Activated CD4-positive, alpha-beta T cell treated with anti-CD3 and anti-CD28 coated beads, Interleukin-2, amount 10 ng/mL, durations not matched to agents 24 days and 14 days (primary cell): ENCODE measurements around the gene MRPS31. TPM values are rescaled to one million over a fixed set of nuclear protein-coding genes. Genes with fewer than 3 reads are reported as not detected.

Source experiments
- DNase-seq: peaks from one replicate; pipeline ENCODE4 v3.0.0; 2022
- H3K27ac Mint-ChIP-seq: one replicate; pipeline ENCODE4 v1.8.0; 2022; ENCODE audit warnings: mild to moderate bottlenecking, mixed read lengths
- H3K27me3 Mint-ChIP-seq: one replicate; pipeline ENCODE4 v1.8.0; 2022; ENCODE audit warnings: mixed read lengths
- H3K36me3 Mint-ChIP-seq: one replicate; pipeline ENCODE4 v1.8.0; 2022; ENCODE audit warnings: low read depth, mild to moderate bottlenecking, mixed read lengths
- H3K4me1 Mint-ChIP-seq: one replicate; pipeline ENCODE4 v1.8.0; 2021; ENCODE audit warnings: mixed read lengths
- H3K4me3 Mint-ChIP-seq: one replicate; pipeline ENCODE4 v1.8.0; 2022; ENCODE audit warnings: mild to moderate bottlenecking, moderate library complexity, mixed read lengths
- H3K9me3 Mint-ChIP-seq: one replicate; pipeline ENCODE4 v1.8.0; 2021; ENCODE audit warnings: mixed read lengths
- intact Hi-C: fragments of 100-400 bp; cut with micrococcal nuclease; formaldehyde crosslinking; loops from one replicate; pipeline ENCODE4 v1.15.1; 2023
- total RNA-seq: library from RNA; stranded (reverse); gene quantifications from 2 replicates; pipeline ENCODE4 v1.2.3, GENCODE V29; 2022

Gene MRPS31
- total RNA-seq, 1 donor from 2014 or later: 46.3 TPM

- Mint-ChIP-seq H3K36me3 (no peaks in the 10 kb centered on the region), H3K4me3 (no peak overlapping the region), H3K4me1 (peaks cover 23% of the 10 kb centered on the region), H3K27me3 (no peaks in the 10 kb centered on the region), H3K9me3 (no peaks in the 10 kb centered on the region), H3K27ac (no peak overlapping the region)
- DNase-seq: no peak
- intact Hi-C loops: no loop called here
Observed at GRCh38 chr13:40781717-40782116, 10.7 kb upstream of the MRPS31 start.

- H3K9me3 Mint-ChIP-seq: no peaks in the 10 kb centered on the region
- H3K4me3 Mint-ChIP-seq: no peak overlapping the region
- no peaks in the 10 kb centered on the region for H3K36me3 Mint-ChIP-seq
- no peaks in the 10 kb centered on the region for H3K27me3 Mint-ChIP-seq
- intact Hi-C loops: no loop called here
- peaks cover 25% of the 10 kb centered on the region for H3K4me1 Mint-ChIP-seq
- no peak for DNase-seq
- H3K27ac Mint-ChIP-seq: no peak overlapping the region
Observed at GRCh38 chr13:40780822-40781401, 9.9 kb upstream of the MRPS31 start.

- H3K36me3 Mint-ChIP-seq: no peaks in the 10 kb centered on the region
- intact Hi-C loops: loop anchor here (5.0 to 10.0 kb wide), 8 partner anchors 98 to 1683 kb away; partner anchors contain the start of gene KBTBD7
- H3K4me3 Mint-ChIP-seq: no peak overlapping the region
Observed at GRCh38 chr13:40779796-40780285, 8.9 kb upstream of the MRPS31 start.

GRCh38 chr13:40779049-40779448, 8.1 kb upstream of the MRPS31 start:
- DNase-seq: no peak
- intact Hi-C loops: loop anchor here (5.0 to 10.0 kb wide), 8 partner anchors 97 to 1682 kb away; partner anchors contain the start of gene KBTBD7
- H3K4me3 Mint-ChIP-seq: no peak overlapping the region
- H3K36me3 Mint-ChIP-seq: no peaks in the 10 kb centered on the region
- H3K27me3 Mint-ChIP-seq: no peaks in the 10 kb centered on the region
- peaks cover 33% of the 10 kb centered on the region for H3K4me1 Mint-ChIP-seq
- H3K27ac Mint-ChIP-seq: peak overlapping the region; percentile 43
- no peaks in the 10 kb centered on the region for H3K9me3 Mint-ChIP-seq

More at GRCh38 chr13:40779796-40780285, 8.9 kb upstream of the MRPS31 start:
- H3K27me3 Mint-ChIP-seq: no peaks in the 10 kb centered on the region
- peaks cover 30% of the 10 kb centered on the region for H3K4me1 Mint-ChIP-seq
- no peak overlapping the region for H3K27ac Mint-ChIP-seq
- DNase-seq: no peak
- no peaks in the 10 kb centered on the region for H3K9me3 Mint-ChIP-seq

GRCh38 chr13:40777809-40778175, 6.8 kb upstream of the MRPS31 start:
- Mint-ChIP-seq H3K36me3 (no peaks in the 10 kb centered on the region), H3K4me1 (peaks cover 33% of the 10 kb centered on the region), H3K27me3 (no peaks in the 10 kb centered on the region), H3K27ac (peak overlapping the region; percentile 99), H3K4me3 (peak overlapping the region; percentile 9), H3K9me3 (no peaks in the 10 kb centered on the region)
- DNase-seq: no peak
- intact Hi-C loops: loop anchor here (1.0 to 10.0 kb wide), 14 partner anchors 12 to 1739 kb away; partner anchors contain the start of genes KBTBD7, NHLRC3, PROSER1 and SLC25A15

GRCh38 chr13:40777166-40777808, 6.3 kb upstream of the MRPS31 start:
- Mint-ChIP-seq H3K9me3 (no peaks in the 10 kb centered on the region), H3K36me3 (no peaks in the 10 kb centered on the region), H3K27me3 (no peaks in the 10 kb centered on the region), H3K4me3 (peak overlapping the region; percentile 77), H3K4me1 (peaks cover 33% of the 10 kb centered on the region), H3K27ac (peak overlapping the region; percentile 99)
- intact Hi-C loops: loop anchor here (1.0 to 10.0 kb wide), 14 partner anchors 12 to 1738 kb away; partner anchors contain the start of genes KBTBD7, NHLRC3, PROSER1 and SLC25A15
- DNase-seq: peak; percentile 84

GRCh38 chr13:40776681-40777165, 5.7 kb upstream of the MRPS31 start:
- intact Hi-C loops: loop anchor here (1.0 to 10.0 kb wide), 14 partner anchors 12 to 1738 kb away; partner anchors contain the start of genes KBTBD7, NHLRC3, PROSER1 and SLC25A15
- H3K4me1 Mint-ChIP-seq: peaks cover 33% of the 10 kb centered on the region
- DNase-seq: peak; percentile 93
- peak overlapping the region; percentile 99 for H3K27ac Mint-ChIP-seq
- H3K27me3 Mint-ChIP-seq: no peaks in the 10 kb centered on the region
- H3K36me3 Mint-ChIP-seq: no peaks in the 10 kb centered on the region
- H3K9me3 Mint-ChIP-seq: no peaks in the 10 kb centered on the region
- peak overlapping the region; percentile 77 for H3K4me3 Mint-ChIP-seq

GRCh38 chr13:40776232-40776631, 5.2 kb upstream of the MRPS31 start:
- Mint-ChIP-seq H3K9me3 (no peaks in the 10 kb centered on the region), H3K27me3 (no peaks in the 10 kb centered on the region), H3K4me1 (peaks cover 33% of the 10 kb centered on the region), H3K27ac (peak overlapping the region; percentile 99), H3K36me3 (no peaks in the 10 kb centered on the region), H3K4me3 (peak overlapping the region; percentile 77)
- peak; percentile 71 for DNase-seq
- intact Hi-C loops: loop anchor here (2.0 to 10.0 kb wide), 11 partner anchors 39 to 1737 kb away; partner anchors contain the start of genes KBTBD7, NHLRC3 and PROSER1

- peak; percentile 54 for DNase-seq
- no peaks in the 10 kb centered on the region for H3K9me3 Mint-ChIP-seq
- H3K36me3 Mint-ChIP-seq: peaks cover 1% of the 10 kb centered on the region
- no peak overlapping the region for H3K27ac Mint-ChIP-seq
- H3K4me1 Mint-ChIP-seq: peaks cover 40% of the 10 kb centered on the region
- H3K4me3 Mint-ChIP-seq: no peak overlapping the region
- no peaks in the 10 kb centered on the region for H3K27me3 Mint-ChIP-seq
- intact Hi-C loops: loop anchor here (5.0 to 10.0 kb wide), 8 partner anchors 92 to 1677 kb away; partner anchors contain the start of gene KBTBD7
Observed at GRCh38 chr13:40774672-40775071, 3.7 kb upstream of the MRPS31 start.

GRCh38 chr13:40772765-40773473, 1.9 kb upstream of the MRPS31 start:
- no peak for DNase-seq
- Mint-ChIP-seq H3K4me1 (peaks cover 44% of the 10 kb centered on the region), H3K4me3 (peak overlapping the region; percentile 8), H3K9me3 (no peaks in the 10 kb centered on the region), H3K27me3 (no peaks in the 10 kb centered on the region), H3K27ac (no peak overlapping the region), H3K36me3 (peaks cover 6% of the 10 kb centered on the region)
- intact Hi-C loops: loop anchor here (10.0 kb wide), 2 partner anchors 388 to 422 kb away; partner anchors contain the start of gene KBTBD7

GRCh38 chr13:40770609-40770933, 419 bp downstream of the MRPS31 start:
- Mint-ChIP-seq H3K36me3 (peaks cover 12% of the 10 kb centered on the region), H3K9me3 (no peaks in the 10 kb centered on the region), H3K27ac (peak overlapping the region; percentile 98), H3K27me3 (no peaks in the 10 kb centered on the region), H3K4me3 (peak overlapping the region; percentile 98), H3K4me1 (peaks cover 27% of the 10 kb centered on the region)
- DNase-seq: no peak
- intact Hi-C loops: loop anchor here (2.0 to 10.0 kb wide), 4 partner anchors 18 to 424 kb away; partner anchors contain the start of genes FOXO1, KBTBD7 and SLC25A15

GRCh38 chr13:40769970-40770369, 1.0 kb downstream of the MRPS31 start:
- DNase-seq: no peak
- intact Hi-C loops: loop anchor here (2.0 to 10.0 kb wide), 4 partner anchors 19 to 425 kb away; partner anchors contain the start of genes FOXO1, KBTBD7 and SLC25A15
- Mint-ChIP-seq H3K27me3 (no peaks in the 10 kb centered on the region), H3K4me3 (peak overlapping the region; percentile 98), H3K9me3 (no peaks in the 10 kb centered on the region), H3K4me1 (peaks cover 28% of the 10 kb centered on the region), H3K27ac (peak overlapping the region; percentile 98), H3K36me3 (peaks cover 12% of the 10 kb centered on the region)

- Mint-ChIP-seq H3K27ac (peak overlapping the region; percentile 29), H3K27me3 (no peaks in the 10 kb centered on the region), H3K4me3 (no peak overlapping the region), H3K36me3 (peaks cover 32% of the 10 kb centered on the region), H3K9me3 (no peaks in the 10 kb centered on the region), H3K4me1 (peaks cover 47% of the 10 kb centered on the region)
- DNase-seq: no peak
- intact Hi-C loops: loop anchor here (1.0 to 2.0 kb wide), 2 partner anchors 295 to 739 kb away; partner anchors contain the start of gene WBP4
Observed at GRCh38 chr13:40765602-40766001, 5.4 kb downstream of the MRPS31 start.
